Astrocyte (in vitro differentiated cells and primary cell): ENCODE data around the gene CHMP4B. TPM values are rescaled to one million over a fixed set of nuclear protein-coding genes. Genes with fewer than 3 reads are reported as not detected.

Experiments
- DNase-seq: peaks from one replicate; pipeline ENCODE4 v3.0.0-alpha.2; 2010; ENCODE audit warnings: low read depth
- FAIRE-seq: peaks from 2 replicates; lab custom pipeline; 2011; peaks lifted over from hg19 to GRCh38; lab: Jason Lieb, UNC
- H2AFZ ChIP-seq: 2 replicates; pipeline ENCODE4 v1.6.0; 2012; ENCODE audit warnings: low read depth, low read length, inconsistent platforms
- H3K27ac ChIP-seq: 2 replicates; pipeline ENCODE4 v1.5.1; 2011; ENCODE audit warnings: low read depth, low read length, inconsistent platforms
- H3K27me3 ChIP-seq: 2 replicates; pipeline ENCODE4 v1.6.0; 2011; ENCODE audit warnings: low read length, inconsistent platforms; ENCODE audit not compliant: insufficient read depth
- H3K36me3 ChIP-seq: 2 replicates; pipeline ENCODE4 v1.5.1; 2011; ENCODE audit warnings: low read length, inconsistent platforms; ENCODE audit not compliant: insufficient read depth
- H3K4me1 ChIP-seq: 2 replicates; pipeline ENCODE4 v1.5.1; 2011; ENCODE audit warnings: low read length, inconsistent platforms; ENCODE audit not compliant: insufficient read depth
- H3K4me2 ChIP-seq: 2 replicates; pipeline ENCODE4 v1.6.0; 2012; ENCODE audit warnings: low read length, inconsistent platforms
- H3K4me3 ChIP-seq: 2 replicates; pipeline ENCODE4 v1.5.1; 2011; ENCODE audit warnings: low read depth, mild to moderate bottlenecking, low read length, inconsistent platforms; ENCODE audit not compliant: insufficient read depth
- H3K79me2 ChIP-seq: 2 replicates; pipeline ENCODE4 v1.6.0; 2012; ENCODE audit warnings: mild to moderate bottlenecking, low read length, inconsistent platforms; ENCODE audit not compliant: insufficient read depth
- H3K9ac ChIP-seq: 2 replicates; pipeline ENCODE4 v1.6.0; 2012; ENCODE audit warnings: mild to moderate bottlenecking, low read length, inconsistent platforms
- H3K9me3 ChIP-seq: 2 replicates; pipeline ENCODE4 v1.5.1; 2012; ENCODE audit warnings: low read depth, mild to moderate bottlenecking, low read length, inconsistent platforms; ENCODE audit not compliant: insufficient read depth
- H4K20me1 ChIP-seq: 2 replicates; pipeline ENCODE4 v1.6.0; 2012; ENCODE audit warnings: low read length, inconsistent platforms; ENCODE audit not compliant: insufficient read depth
- H3K27ac Mint-ChIP-seq: one replicate; pipeline ENCODE4 v1.8.0; 2021; ENCODE audit warnings: mild to moderate bottlenecking, mixed read lengths; ENCODE audit not compliant: unreplicated experiment
- H3K27me3 Mint-ChIP-seq: one replicate; pipeline ENCODE4 v1.8.0; 2021; ENCODE audit warnings: low read depth, mixed read lengths; ENCODE audit not compliant: unreplicated experiment
- H3K36me3 Mint-ChIP-seq: one replicate; pipeline ENCODE4 v1.8.0; 2021; ENCODE audit warnings: low read depth, mixed read lengths; ENCODE audit not compliant: unreplicated experiment
- H3K4me1 Mint-ChIP-seq: one replicate; pipeline ENCODE4 v1.8.0; 2021; ENCODE audit warnings: low read depth, mixed read lengths; ENCODE audit not compliant: unreplicated experiment
- H3K4me3 Mint-ChIP-seq: one replicate; pipeline ENCODE4 v1.8.0; 2021; ENCODE audit warnings: mild to moderate bottlenecking, moderate library complexity, mixed read lengths; ENCODE audit not compliant: unreplicated experiment
- H3K9me3 Mint-ChIP-seq: one replicate; pipeline ENCODE4 v1.8.0; 2021; ENCODE audit warnings: mild to moderate bottlenecking, mixed read lengths; ENCODE audit not compliant: unreplicated experiment
- CTCF ChIP-seq: IDR thresholded peaks from 2 replicates; pipeline ENCODE4 v1.5.1; 2011; ENCODE audit warnings: low read depth, mild to moderate bottlenecking, inconsistent platforms, low read length, moderate library complexity; ENCODE audit not compliant: insufficient read depth
- EZH2 ChIP-seq: IDR thresholded peaks from 2 replicates; pipeline ENCODE4 v1.6.1; 2012; ENCODE audit warnings: mild to moderate bottlenecking, low read length, inconsistent platforms; ENCODE audit not compliant: insufficient read depth
- total RNA-seq: library from RNA; stranded (reverse); gene quantifications from 2 replicates; pipeline ENCODE4 v1.2.1, GENCODE V29; 2021

The CHMP4B gene
- total RNA-seq, 1 donor from 2014 or later: 90.6 TPM

- Mint-ChIP-seq H3K4me3 (no peak overlapping the region), H3K27me3 (no peaks in the 10 kb centered on the region), H3K4me1 (peaks cover 21% of the 10 kb centered on the region), H3K9me3 (no peaks in the 10 kb centered on the region), H3K36me3 (peaks cover 2% of the 10 kb centered on the region), H3K27ac (no peak overlapping the region)
- no peaks in the 10 kb centered on the region for H3K4me1 ChIP-seq
- no peaks in the 10 kb centered on the region for H3K9me3 ChIP-seq
- FAIRE-seq (no peak), DNase-seq (no peak)
- no peak overlapping the region for H2AFZ ChIP-seq
- TF ChIP-seq CTCF: no peak
- H3K27me3 ChIP-seq: no peaks in the 10 kb centered on the region
- no peak overlapping the region for H3K9ac ChIP-seq
- peaks cover 7% of the 10 kb centered on the region for H3K36me3 ChIP-seq
- H4K20me1 ChIP-seq: peaks cover 96% of the 10 kb centered on the region
- H3K27ac ChIP-seq: no peak overlapping the region
- peaks cover 95% of the 10 kb centered on the region for H3K79me2 ChIP-seq
- H3K4me3 ChIP-seq: no peak overlapping the region
- H3K4me2 ChIP-seq: no peak overlapping the region
Measured at GRCh38 chr20:33821270-33821836, 10.2 kb downstream of the CHMP4B start.

GRCh38 chr20:33822423-33822822, 11.3 kb downstream of the CHMP4B start:
- no peak overlapping the region for H3K4me3 ChIP-seq
- H3K36me3 Mint-ChIP-seq: peaks cover 2% of the 10 kb centered on the region
- H3K9ac ChIP-seq: no peak overlapping the region
- no peaks in the 10 kb centered on the region for H3K9me3 ChIP-seq
- H3K27ac Mint-ChIP-seq: no peak overlapping the region
- H3K4me1 ChIP-seq: no peaks in the 10 kb centered on the region
- no peaks in the 10 kb centered on the region for H3K27me3 ChIP-seq
- no peaks in the 10 kb centered on the region for H3K9me3 Mint-ChIP-seq
- no peak for DNase-seq
- H2AFZ ChIP-seq: no peak overlapping the region
- H3K36me3 ChIP-seq: peaks cover 7% of the 10 kb centered on the region
- H3K27me3 Mint-ChIP-seq: no peaks in the 10 kb centered on the region
- no peak overlapping the region for H3K27ac ChIP-seq
- H3K4me1 Mint-ChIP-seq: peaks cover 23% of the 10 kb centered on the region
- peaks cover 95% of the 10 kb centered on the region for H3K79me2 ChIP-seq
- no peak overlapping the region for H3K4me2 ChIP-seq
- H4K20me1 ChIP-seq: peaks cover 96% of the 10 kb centered on the region
- no peak overlapping the region for H3K4me3 Mint-ChIP-seq
- FAIRE-seq: no peak
- TF ChIP-seq CTCF (no peak), EZH2 (no peak)

DNA sequence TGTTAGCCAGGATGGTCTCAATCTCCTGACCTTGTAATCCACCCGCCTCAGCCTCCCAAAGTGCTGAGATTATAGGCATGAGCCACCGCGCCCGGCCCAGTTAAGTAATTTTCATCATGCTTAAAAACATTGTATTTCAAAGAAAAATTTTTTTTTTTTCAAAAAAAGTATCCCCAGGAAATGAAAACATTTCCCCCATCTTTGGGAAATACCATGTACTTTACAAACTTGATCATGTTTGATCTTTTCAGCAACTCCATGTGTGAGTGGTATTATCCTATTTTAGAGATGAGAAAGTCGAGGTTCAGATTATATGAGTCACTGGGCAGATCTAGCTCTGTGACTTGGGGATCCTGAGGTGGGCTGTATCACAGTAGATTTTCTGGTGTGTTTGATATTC, 11.8 kb downstream of the CHMP4B start:
- Histone ChIP-seq H3K27me3 (no peaks in the 10 kb centered on the region), H3K4me3 (no peak overlapping the region), H3K9me3 (no peaks in the 10 kb centered on the region), H3K27ac (no peak overlapping the region), H3K79me2 (peaks cover 95% of the 10 kb centered on the region), H4K20me1 (peaks cover 96% of the 10 kb centered on the region), H2AFZ (no peak overlapping the region), H3K9ac (no peak overlapping the region), H3K36me3 (peaks cover 7% of the 10 kb centered on the region), H3K4me2 (no peak overlapping the region), H3K4me1 (no peaks in the 10 kb centered on the region)
- Mint-ChIP-seq H3K27ac (no peak overlapping the region), H3K9me3 (no peaks in the 10 kb centered on the region), H3K27me3 (no peaks in the 10 kb centered on the region), H3K36me3 (peaks cover 2% of the 10 kb centered on the region), H3K4me1 (peaks cover 23% of the 10 kb centered on the region), H3K4me3 (no peak overlapping the region)
- FAIRE-seq: no peak
- no peak for DNase-seq
- TF ChIP-seq EZH2 (no peak), CTCF (no peak)
